ENCODE measurements around the gene TRNP1.

The TRNP1 gene

DNA sequence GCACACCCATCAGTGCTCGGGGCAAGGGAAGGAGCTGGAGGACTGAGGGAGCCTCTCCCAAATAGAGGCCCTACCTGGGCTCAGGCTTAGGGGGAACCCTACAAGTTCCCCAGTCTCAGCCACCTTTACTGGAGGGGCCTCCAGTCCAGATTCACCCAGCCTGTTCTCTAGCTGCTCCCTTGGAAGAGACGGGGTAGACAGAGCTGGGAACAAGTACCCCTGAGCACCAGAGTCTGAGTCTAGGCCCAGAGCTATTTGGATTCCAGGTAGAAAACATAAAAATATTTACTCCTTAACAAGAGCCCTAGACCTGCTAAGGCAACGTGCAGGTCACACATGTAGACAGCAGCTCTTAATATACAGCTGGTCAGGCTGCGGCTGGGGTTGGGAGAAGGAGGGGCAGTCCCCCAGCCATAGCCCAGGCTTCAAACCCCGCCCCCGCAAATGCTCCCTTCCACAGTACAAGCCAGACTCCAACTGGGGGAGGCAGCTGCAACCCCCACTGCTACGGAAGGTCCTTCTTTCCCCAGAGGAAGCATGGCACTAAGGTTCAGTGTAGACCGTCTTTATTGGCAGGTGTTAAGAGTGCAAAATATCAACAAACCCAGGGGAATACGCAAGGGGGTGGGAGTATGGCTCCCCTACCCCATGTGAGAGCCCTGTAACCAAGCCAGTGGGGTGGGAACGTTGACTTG lies 11.1 kb downstream of the TRNP1 start:
- TF ChIP-seq, protein P1, sequence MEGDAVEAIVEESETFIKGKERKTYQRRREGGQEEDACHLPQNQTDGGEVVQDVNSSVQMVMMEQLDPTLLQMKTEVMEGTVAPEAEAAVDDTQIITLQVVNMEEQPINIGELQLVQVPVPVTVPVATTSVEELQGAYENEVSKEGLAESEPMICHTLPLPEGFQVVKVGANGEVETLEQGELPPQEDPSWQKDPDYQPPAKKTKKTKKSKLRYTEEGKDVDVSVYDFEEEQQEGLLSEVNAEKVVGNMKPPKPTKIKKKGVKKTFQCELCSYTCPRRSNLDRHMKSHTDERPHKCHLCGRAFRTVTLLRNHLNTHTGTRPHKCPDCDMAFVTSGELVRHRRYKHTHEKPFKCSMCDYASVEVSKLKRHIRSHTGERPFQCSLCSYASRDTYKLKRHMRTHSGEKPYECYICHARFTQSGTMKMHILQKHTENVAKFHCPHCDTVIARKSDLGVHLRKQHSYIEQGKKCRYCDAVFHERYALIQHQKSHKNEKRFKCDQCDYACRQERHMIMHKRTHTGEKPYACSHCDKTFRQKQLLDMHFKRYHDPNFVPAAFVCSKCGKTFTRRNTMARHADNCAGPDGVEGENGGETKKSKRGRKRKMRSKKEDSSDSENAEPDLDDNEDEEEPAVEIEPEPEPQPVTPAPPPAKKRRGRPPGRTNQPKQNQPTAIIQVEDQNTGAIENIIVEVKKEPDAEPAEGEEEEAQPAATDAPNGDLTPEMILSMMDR (IDR thresholded peaks at IDR 0.05; ENCODE audit: extremely low read depth, missing control alignments) = no peak
- DNase-seq (ENCODE audit: low spot score) = peak; percentile 56

DNA sequence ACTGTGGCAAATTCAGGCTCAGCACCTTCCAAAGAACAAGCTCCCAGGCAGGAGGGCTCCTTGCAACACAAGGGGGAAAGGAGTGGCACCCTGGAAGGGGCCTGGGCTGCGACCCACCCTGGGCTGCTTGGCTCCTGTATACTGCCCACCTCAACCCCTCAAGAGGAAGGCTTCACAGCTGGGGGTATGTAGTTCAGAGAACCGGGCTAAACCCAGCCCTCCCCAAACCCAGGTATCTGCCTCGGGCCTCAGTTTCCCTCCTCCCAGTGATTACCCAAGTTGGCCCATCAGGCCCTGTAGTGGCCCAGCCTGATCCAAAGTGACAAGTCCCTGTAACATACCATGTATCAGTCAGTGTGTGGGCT lies 11.7 kb downstream of the TRNP1 start:
- no peak for DNase-seq (ENCODE audit: low spot score)
- TF ChIP-seq, protein P1 (IDR thresholded peaks at IDR 0.05; ENCODE audit: extremely low read depth, missing control alignments) = no peak

DNA sequence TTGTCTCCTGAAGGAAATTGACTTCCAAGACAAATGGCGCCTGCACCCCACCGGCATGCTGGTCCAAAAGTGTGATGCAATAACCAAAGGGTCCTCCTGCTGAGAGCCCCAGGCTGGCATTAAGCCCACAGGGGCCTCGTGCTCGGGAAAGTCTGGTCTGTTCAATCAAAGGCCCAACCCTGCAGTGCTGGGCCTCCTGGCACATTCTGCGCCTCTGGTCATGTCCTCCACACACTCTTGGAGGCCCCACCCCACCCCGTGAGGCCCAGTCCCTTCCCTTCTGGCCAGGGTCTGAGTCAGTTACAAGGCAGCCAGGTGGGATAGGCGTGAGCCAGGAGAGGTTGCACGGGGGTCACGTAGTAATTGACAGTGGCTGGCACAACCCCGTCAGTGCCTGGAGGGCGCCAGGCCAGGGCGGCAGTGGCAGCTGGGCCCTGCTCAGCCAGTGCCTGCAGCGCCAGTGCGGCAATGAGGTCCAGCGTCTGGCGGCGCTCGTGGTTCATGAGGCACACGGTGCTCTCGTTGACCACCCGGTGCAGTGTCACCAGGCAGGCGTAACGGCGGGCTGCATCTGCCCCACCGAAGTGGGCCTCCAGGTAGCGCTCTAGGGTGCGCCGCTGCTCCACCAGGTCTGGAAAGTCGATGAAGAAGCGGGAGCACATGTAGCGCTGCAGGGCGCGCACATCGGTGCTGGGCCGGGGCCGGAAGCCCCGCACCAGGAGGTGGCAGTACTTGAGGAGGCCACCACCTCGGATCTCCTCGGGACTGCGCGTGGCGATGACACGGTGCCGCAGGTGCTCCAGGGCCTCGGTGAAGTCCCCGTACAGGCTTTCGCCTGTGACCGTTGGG lies 12.4 kb downstream of the TRNP1 start:
- TF ChIP-seq, protein P1 (IDR thresholded peaks at IDR 0.05; ENCODE audit: extremely low read depth, missing control alignments) = no peak
- no peak for DNase-seq (ENCODE audit: low spot score)

DNA sequence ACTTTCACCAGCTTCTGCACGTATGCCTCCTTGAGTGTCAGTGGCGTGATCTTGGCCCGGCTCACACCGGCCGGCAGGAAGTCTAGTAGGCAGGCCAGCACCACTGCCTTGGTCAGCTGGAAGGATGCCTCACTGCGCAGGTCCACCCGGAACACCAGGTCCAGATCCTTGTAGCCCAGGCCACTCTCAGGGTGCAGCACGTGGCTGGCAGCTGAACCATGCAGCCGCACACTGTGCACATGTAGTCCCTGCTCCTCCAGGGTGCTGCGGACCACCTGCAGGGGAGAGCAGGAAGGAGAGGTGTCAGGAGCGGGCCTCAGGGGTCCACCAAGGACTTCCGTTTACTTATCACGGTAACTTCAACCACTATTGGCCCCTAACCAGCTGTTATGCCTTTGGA lies 13.2 kb downstream of the TRNP1 start:
- TF ChIP-seq, protein P1 (IDR thresholded peaks at IDR 0.05; ENCODE audit: extremely low read depth, missing control alignments) = no peak
- DNase-seq (ENCODE audit: low spot score) = no peak

DNA sequence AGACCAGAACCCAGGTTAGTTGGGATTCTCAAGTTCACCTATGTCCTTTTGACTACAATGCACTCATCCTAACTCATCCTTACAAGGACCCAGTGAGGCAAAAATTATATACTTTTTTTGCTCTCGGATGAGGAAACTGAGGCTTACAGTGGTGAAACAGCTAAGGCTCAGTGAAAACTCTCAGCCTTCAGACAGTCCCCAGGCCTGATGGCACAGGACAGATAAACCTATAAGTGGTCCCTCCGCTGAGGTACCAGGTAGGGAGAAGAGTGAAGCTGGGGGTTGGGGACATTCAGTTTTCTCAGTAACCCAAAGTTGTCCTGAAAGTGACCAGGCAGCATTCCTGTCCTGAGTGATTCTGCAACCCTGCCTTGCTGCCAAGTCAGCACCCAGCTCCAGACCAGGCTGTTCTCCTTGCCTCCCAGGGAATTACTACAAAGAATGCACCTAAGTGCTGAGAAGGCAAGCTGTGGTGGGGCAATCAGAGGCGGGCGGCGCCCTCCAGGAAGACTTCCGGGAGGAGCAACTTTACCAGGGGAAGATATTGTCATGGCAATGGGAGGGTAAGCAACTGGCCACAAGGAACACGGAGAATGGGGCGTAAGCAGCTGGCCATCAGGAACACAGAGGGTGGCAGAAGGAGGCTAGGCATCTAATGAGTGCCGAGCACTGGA lies 14.6 kb downstream of the TRNP1 start:
- TF ChIP-seq, protein P1 (IDR thresholded peaks at IDR 0.05; ENCODE audit: extremely low read depth, missing control alignments) = no peak
- no peak for DNase-seq (ENCODE audit: low spot score)

DNA sequence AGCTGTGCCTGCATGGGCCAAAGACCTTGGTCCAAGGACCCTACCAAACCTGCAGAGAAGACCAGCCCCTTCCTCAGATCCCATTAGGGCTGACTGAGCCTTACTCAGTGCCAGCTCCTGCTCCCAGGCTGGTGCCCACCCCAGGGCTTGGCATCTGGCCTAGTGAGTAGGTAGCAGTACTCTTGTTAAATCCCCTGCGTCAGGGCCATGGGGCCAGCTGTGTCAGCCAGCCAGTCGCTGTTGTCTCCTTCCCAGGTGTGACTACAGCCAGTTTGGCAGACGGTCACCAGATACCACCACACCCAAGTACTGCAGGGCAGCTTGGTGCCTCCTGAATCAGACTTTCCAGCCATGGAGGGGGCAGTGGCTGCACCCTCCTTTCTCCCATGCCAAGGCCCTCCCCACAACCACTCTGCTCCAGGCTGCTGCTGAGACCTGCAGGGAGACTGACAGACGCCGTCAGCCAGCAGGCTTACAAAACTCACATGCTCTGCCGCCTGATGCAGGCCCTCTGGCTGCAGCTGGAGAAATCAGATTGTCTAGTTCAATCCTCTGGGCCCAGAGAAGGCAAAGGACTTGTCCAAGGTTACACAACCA lies 16.2 kb downstream of the TRNP1 start:
- TF ChIP-seq, protein P1 (IDR thresholded peaks at IDR 0.05; ENCODE audit: extremely low read depth, missing control alignments) = no peak
- no peak for DNase-seq (ENCODE audit: low spot score)
